ENCODE data around the gene CFAP221. TPM values are rescaled to one million over a fixed set of nuclear protein-coding genes. Genes with fewer than 3 reads are reported as not detected.

The CFAP221 gene
- total and polyA plus RNA-seq, 10 of the 15 experiments (the other 5 are each of a cell fraction or from before 2014, with no cell fraction given): not detected

DNA sequence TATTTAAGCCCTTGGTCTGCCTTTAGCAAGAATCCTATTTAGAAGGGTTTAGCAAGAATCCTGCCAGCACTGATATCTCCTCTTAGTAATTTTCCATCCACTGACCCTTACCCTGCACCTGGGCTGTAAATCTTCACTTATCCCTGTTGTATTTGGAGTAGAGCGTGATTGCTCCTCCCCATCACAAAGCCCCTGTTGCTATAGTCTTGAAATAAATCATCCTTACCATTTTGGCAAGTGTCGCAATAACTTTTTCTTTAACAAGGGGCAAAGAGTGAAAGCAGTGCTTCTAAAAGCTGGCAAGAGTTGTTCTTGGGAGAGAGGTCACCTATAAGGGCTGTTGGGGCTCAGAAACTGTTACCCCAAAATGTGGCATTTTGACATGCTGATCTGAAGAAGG is 16.2 kb upstream of the CFAP221 start:
- ChIA-PET POLR2A (no interaction called here), SMC1A (ENCODE audit: uncharacterized antibody, unreplicated experiment) (no interaction called here), CTCF (interaction anchor here (0.6 to 1.6 kb wide), 2 partner anchors 11 to 20 kb away, joined by 4 to 6 read pairs; no protein-coding TSS in a partner anchor)

More for the DNA sequence above, 16.2 kb upstream of the CFAP221 start:
- TF ChIP-seq FOXK2 (IDR thresholded peaks at IDR 0.05) (no peak), SIX5 (IDR thresholded peaks at IDR 0.05; ENCODE audit: low read depth, low read length, severe bottlenecking) (no peak), PML (IDR thresholded peaks at IDR 0.05; ENCODE audit: low read length) (no peak), SUPT20H (IDR thresholded peaks at IDR 0.05; ENCODE audit: borderline replicate concordance, control insufficient read depth, low read depth, low read length) (no peak)
- TF ChIP-seq, protein P1, sequence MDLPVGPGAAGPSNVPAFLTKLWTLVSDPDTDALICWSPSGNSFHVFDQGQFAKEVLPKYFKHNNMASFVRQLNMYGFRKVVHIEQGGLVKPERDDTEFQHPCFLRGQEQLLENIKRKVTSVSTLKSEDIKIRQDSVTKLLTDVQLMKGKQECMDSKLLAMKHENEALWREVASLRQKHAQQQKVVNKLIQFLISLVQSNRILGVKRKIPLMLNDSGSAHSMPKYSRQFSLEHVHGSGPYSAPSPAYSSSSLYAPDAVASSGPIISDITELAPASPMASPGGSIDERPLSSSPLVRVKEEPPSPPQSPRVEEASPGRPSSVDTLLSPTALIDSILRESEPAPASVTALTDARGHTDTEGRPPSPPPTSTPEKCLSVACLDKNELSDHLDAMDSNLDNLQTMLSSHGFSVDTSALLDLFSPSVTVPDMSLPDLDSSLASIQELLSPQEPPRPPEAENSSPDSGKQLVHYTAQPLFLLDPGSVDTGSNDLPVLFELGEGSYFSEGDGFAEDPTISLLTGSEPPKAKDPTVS (IDR thresholded peaks at IDR 0.05; ENCODE audit: low read depth, low read length): no peak
- TF ChIP-seq, protein P2, sequence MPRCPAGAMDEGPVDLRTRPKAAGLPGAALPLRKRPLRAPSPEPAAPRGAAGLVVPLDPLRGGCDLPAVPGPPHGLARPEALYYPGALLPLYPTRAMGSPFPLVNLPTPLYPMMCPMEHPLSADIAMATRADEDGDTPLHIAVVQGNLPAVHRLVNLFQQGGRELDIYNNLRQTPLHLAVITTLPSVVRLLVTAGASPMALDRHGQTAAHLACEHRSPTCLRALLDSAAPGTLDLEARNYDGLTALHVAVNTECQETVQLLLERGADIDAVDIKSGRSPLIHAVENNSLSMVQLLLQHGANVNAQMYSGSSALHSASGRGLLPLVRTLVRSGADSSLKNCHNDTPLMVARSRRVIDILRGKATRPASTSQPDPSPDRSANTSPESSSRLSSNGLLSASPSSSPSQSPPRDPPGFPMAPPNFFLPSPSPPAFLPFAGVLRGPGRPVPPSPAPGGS (IDR thresholded peaks at IDR 0.05; ENCODE audit: borderline replicate concordance, insufficient read depth, low read depth, low read length, poor library complexity, severe bottlenecking): no peak
- TF ChIP-seq, protein P3, sequence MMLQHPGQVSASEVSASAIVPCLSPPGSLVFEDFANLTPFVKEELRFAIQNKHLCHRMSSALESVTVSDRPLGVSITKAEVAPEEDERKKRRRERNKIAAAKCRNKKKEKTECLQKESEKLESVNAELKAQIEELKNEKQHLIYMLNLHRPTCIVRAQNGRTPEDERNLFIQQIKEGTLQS (IDR thresholded peaks at IDR 0.05; ENCODE audit: borderline replicate concordance, extremely low read depth, low read depth, low read length): no peak
- Histone ChIP-seq H3K4me2 (ENCODE audit: control insufficient read depth, insufficient read depth) (no peak overlapping the region), H3K27ac (ENCODE audit: control insufficient read depth, insufficient read depth) (no peak overlapping the region), H3K9ac (ENCODE audit: control insufficient read depth, insufficient read depth, low read length) (no peak overlapping the region), H4K20me1 (ENCODE audit: control insufficient read depth, insufficient read depth) (no peaks in the 10 kb centered on the region), H3K4me3 (no peak overlapping the region), H3K36me3 (ENCODE audit: control insufficient read depth in 2 of 2, insufficient read depth in 2 of 2, low read length in 1 of 2) (no peaks in the 10 kb centered on the region), H3K9me3 (replicated peaks; ENCODE audit: control insufficient read depth, insufficient read depth, low read length) (peaks cover under 1% of the 10 kb centered on the region; the same call in 1 of the 3 replicates), H2AFZ (ENCODE audit: control insufficient read depth, low read depth, low read length) (no peak overlapping the region), H3K27me3 (replicated peaks in 1 of 2; ENCODE audit: control insufficient read depth in 2 of 2, insufficient read depth in 2 of 2, low read length in 1 of 2) (peaks cover 3% of the 10 kb centered on the region in 2 experiments; a peak in 2 of 4 replicates), H3K4me1 (ENCODE audit: control insufficient read depth, insufficient read depth, low read length) (no peaks in the 10 kb centered on the region), H3K79me2 (ENCODE audit: control insufficient read depth, insufficient read depth, low read length) (no peaks in the 10 kb centered on the region)
- RAD21 ChIA-PET (ENCODE audit: unreplicated experiment): no interaction called here
- FAIRE-seq (no peak), ATAC-seq (no peak), DNase-seq (ENCODE audit: low read depth, low spot score) (no peak)
- in situ Hi-C loops (cut with MboI) (no loop called here), intact Hi-C loops (cut with micrococcal nuclease; ENCODE audit: unreplicated experiment) (no loop called here)
- 51% methylated on average over 2 of the region's 2 CpGs for WGBS (ENCODE audit: insufficient coverage, insufficient replicate concordance, low lambda C conversion rate, missing lambda C conversion rate)
- BruUV-seq (replicated peaks): no TSS peak
